Panc1 (cell line): ENCODE results near the gene PDE4C. TPM values are rescaled to one million over a fixed set of nuclear protein-coding genes. Genes with fewer than 3 reads are reported as not detected.

Experiments
- ATAC-seq: fragments of 200-7000 bp; cut with Tn5 transposase; 2 replicates; pipeline ENCODE4 v1.9.1; 2020; ENCODE audit warnings: mild to moderate bottlenecking, moderate library complexity
- BruUV-seq: library from RNA; stranded (reverse); fragments of 400-500 nt; replicated peaks from 2 replicates; lab custom pipeline; 2021; lab: Mats Ljungman, UMichigan
- CTCF ChIA-PET: fragments of 300-600 bp; sonication (Branson Sonifier 250); formaldehyde crosslinking; loops from one replicate; lab custom pipeline; 2022; ENCODE audit warnings: antibody characterized with exemption; lab: Charles Lee
- POLR2A ChIA-PET: fragments of 300-600 bp; sonication (Branson Sonifier 250); formaldehyde crosslinking; loops from one replicate; lab custom pipeline; 2022; ENCODE audit warnings: antibody characterized with exemption; lab: Charles Lee
- DNase-seq: peaks from one replicate; pipeline ENCODE4 v3.0.0-alpha.2; 2010; ENCODE audit warnings: low read depth, low spot score
- H3K27ac ChIP-seq: 2 replicates; pipeline ENCODE4 v1.5.1; 2011; ENCODE audit warnings: mild to moderate bottlenecking, low read length, inconsistent platforms
- H3K27me3 ChIP-seq: fragments of 200-500 bp; sonication (Bioruptor generic); 2 replicates; pipeline ENCODE4 v1.6.0; 2014; ENCODE audit warnings: low read length, inconsistent platforms; ENCODE audit not compliant: control insufficient read depth, insufficient read depth
- H3K36me3 ChIP-seq: fragments of 200-500 bp; sonication (Bioruptor generic); 2 replicates; pipeline ENCODE4 v1.5.1; 2014; ENCODE audit warnings: inconsistent platforms, mild to moderate bottlenecking, low read length, moderate library complexity; ENCODE audit not compliant: control insufficient read depth, insufficient read depth
- H3K4me1 ChIP-seq: 2 replicates; pipeline ENCODE4 v1.5.1; 2011; ENCODE audit warnings: inconsistent platforms, mild to moderate bottlenecking, low read length, moderate library complexity; ENCODE audit not compliant: control insufficient read depth, insufficient read depth
- H3K4me3 ChIP-seq, 2 experiments: 2 replicates each; pipeline ENCODE4 v1.5.1; 2011 to 2012; ENCODE audit warnings: low read depth in 2 of 2, low read length in 2 of 2, mild to moderate bottlenecking in 2 of 2, inconsistent platforms in 1 of 2, moderate library complexity in 1 of 2
- H3K9me3 ChIP-seq: fragments of 200-500 bp; sonication (Bioruptor generic); 2 replicates; pipeline ENCODE4 v1.5.1; 2014; ENCODE audit warnings: low read depth, mild to moderate bottlenecking, inconsistent platforms, low read length, moderate library complexity; ENCODE audit not compliant: control insufficient read depth, insufficient read depth
- CTCF ChIP-seq: fragments of 450-650 bp; IDR thresholded peaks from 2 replicates; pipeline ENCODE4 v1.5.1; 2017; ENCODE audit warnings: mild to moderate bottlenecking
- POLR2AphosphoS5 ChIP-seq: IDR thresholded peaks from 2 replicates; pipeline ENCODE4 v1.6.1; 2012; ENCODE audit warnings: mild to moderate bottlenecking, low read depth, low read length, moderate library complexity
- REST ChIP-seq, 2 experiments: IDR thresholded peaks; 2 replicates each; pipeline ENCODE4 v1.6.1; 2011 to 2012; ENCODE audit warnings: low read depth in 2 of 2, control low read depth in 1 of 2, low read length in 1 of 2, mild to moderate bottlenecking in 1 of 2, moderate library complexity in 1 of 2; ENCODE audit not compliant: insufficient read depth in 1 of 2
- SIN3A ChIP-seq: IDR thresholded peaks from 2 replicates; pipeline ENCODE4 v1.6.1; 2012; ENCODE audit warnings: low read depth, mild to moderate bottlenecking, low read length, moderate library complexity, borderline replicate concordance; ENCODE audit not compliant: insufficient read depth
- TCF7L2 ChIP-seq: IDR thresholded peaks from 2 replicates; pipeline ENCODE4 v1.6.1; 2011; ENCODE audit warnings: mild to moderate bottlenecking, low read depth, low read length, inconsistent platforms
- in situ Hi-C: cut with HindIII; loops from 2 replicates; pipeline ENCODE4 v1.10.0; 2016; ENCODE audit warnings: low sequenced_read_pairs, low pct_unique_long_range_greater_than_20kb
- intact Hi-C: fragments of 100-400 bp; cut with micrococcal nuclease; formaldehyde crosslinking; loops from one replicate; pipeline ENCODE4 v1.10.0; 2022; ENCODE audit not compliant: unreplicated experiment
- total RNA-seq: library from RNA; stranded (reverse); gene quantifications from one replicate; pipeline ENCODE4 v1.2.1, GENCODE V29; 2021; ENCODE audit not compliant: unreplicated experiment

Gene PDE4C
- total RNA-seq, 1 experiment from 2014 or later = 0.98 TPM

DNA sequence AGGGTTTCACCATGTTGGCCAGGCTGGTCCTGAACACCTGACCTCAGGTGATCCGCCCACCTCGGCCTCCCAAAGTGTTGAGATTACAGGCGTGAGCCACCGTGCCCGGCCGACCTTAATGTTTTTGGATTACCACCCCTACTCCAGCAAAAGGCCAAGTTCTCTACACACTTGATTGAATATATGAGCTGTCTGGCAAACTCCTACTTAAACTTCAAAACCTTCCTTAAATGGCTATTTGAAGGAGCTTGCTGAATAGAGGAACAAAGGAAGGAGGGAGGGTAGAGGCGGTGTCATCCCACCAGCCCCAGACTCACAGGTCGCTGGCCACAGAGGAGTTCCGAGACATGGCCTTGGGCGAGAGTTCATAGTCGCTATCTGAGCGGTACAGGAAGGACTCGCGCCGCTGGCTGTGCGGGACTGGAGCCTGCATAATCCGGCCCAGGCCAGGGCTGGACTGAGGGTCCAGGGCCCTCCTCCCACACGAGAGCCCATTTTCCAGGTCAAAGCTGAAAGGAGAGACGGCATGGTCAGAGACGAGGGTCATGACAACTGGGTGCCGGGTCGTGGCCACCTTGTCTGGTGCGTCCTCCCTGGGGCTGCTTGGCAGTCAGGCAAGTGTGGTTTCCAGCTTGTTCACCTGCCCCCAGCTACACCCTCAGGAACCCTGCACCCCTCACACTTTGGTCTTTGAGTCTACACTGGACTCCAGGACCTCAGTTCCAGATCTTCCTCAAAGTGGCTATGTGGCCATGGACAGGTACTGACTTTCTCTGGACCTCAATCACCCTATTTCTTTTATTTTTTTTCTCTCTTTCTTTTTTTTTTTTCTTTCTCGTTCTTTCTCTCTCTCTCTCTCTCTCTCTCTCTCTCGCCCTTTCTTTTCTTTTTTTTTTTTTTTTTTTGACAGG lies 4.2 kb downstream of the PDE4C start:
- in situ Hi-C loops (no loop called here), intact Hi-C loops (no loop called here)
- H3K4me1 ChIP-seq = no peaks in the 10 kb centered on the region; the same call in 1 of the 2 replicates
- H3K36me3 ChIP-seq = no peaks in the 10 kb centered on the region
- ChIA-PET CTCF (no interaction called here), POLR2A (interaction anchor here (0.7 kb wide), 1 partner anchor 1088 kb away, joined by 10 read pairs; no protein-coding TSS in a partner anchor)
- no peaks in the 10 kb centered on the region for H3K9me3 ChIP-seq
- no peak overlapping the region for H3K27ac ChIP-seq
- ATAC-seq (no peak), DNase-seq (no peak)
- no TSS peak for BruUV-seq
- TF ChIP-seq SIN3A (no peak), TCF7L2 (no peak), REST (IDR thresholded peaks at IDR 0.05; ENCODE audit: insufficient read depth in 1 of 2, low read depth in 2 of 2, low read length in 1 of 2) (no peak), CTCF (no peak), POLR2AphosphoS5 (no peak)
- H3K4me3 ChIP-seq = no peak overlapping the region
- H3K27me3 ChIP-seq = no peaks in the 10 kb centered on the region

DNA sequence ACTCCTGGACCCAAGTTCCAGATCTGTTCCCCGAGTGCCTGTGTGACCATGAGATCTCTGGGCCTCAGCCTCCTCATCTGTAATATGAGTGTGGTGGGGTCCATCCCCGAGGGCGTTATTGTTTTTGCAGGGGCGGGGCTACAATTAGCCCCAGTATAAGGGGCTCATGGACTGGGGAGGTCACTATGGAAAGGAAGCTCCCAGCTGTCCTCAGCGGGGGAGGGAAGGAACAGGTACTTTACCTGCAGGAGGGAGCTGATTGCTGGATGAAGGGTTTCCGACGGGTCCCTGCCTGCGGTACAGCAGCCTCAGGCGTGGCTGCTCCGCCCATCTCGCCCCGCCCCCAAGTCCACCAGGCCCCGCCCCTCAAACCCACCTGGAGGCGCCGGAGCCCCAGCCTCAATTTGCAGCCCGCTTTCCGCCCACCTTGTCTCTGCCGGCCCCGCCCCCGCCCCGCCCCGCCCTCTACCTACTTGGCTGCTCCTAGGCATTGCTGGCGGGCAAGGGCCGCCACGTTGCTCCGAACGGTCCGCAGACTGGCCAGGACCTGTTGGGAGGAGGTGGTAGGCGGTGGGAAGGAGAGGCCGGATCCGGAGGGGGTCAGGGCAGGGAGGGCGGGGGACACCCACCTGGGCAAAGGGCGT lies 5.5 kb downstream of the PDE4C start:
- no peak for DNase-seq
- Histone ChIP-seq H3K4me3 (no peak overlapping the region), H3K27me3 (no peaks in the 10 kb centered on the region), H3K9me3 (no peaks in the 10 kb centered on the region), H3K4me1 (no peaks in the 10 kb centered on the region; the same call in 1 of the 2 replicates), H3K27ac (no peak overlapping the region), H3K36me3 (no peaks in the 10 kb centered on the region)
- ATAC-seq = no peak
- POLR2A ChIA-PET = no interaction called here
- intact Hi-C loops (no loop called here), in situ Hi-C loops (no loop called here)
- CTCF ChIA-PET = interaction anchor here (0.6 kb wide), 1 partner anchor 52 kb away, joined by 3 read pairs; no protein-coding TSS in a partner anchor
- BruUV-seq = no TSS peak
- TF ChIP-seq POLR2AphosphoS5 = no peak
- TF ChIP-seq SIN3A = no peak
- no peak for TF ChIP-seq CTCF
- TF ChIP-seq REST (IDR thresholded peaks at IDR 0.05; ENCODE audit: insufficient read depth in 1 of 2, low read depth in 2 of 2, low read length in 1 of 2) = no peak
- no peak for TF ChIP-seq TCF7L2
